Measurements from ENCODE around the gene ZNF778. TPM values are rescaled to one million over a fixed set of nuclear protein-coding genes. Genes with fewer than 3 reads are reported as not detected.

ZNF778 gene
- total RNA-seq, 1 donor from 2014 or later: 35.5 TPM

- no peak for TF ChIP-seq CTCF (IDR thresholded peaks at IDR 0.05; ENCODE audit: unreplicated experiment)
- no peaks in the 10 kb centered on the region for H3K36me3 Mint-ChIP-seq (ENCODE audit: low read depth, unreplicated experiment)
- H3K9me3 Mint-ChIP-seq (ENCODE audit: unreplicated experiment): no peaks in the 10 kb centered on the region
- peaks cover 14% of the 10 kb centered on the region for H3K27me3 Mint-ChIP-seq (ENCODE audit: unreplicated experiment)
- no peak overlapping the region for H3K27ac Mint-ChIP-seq (ENCODE audit: unreplicated experiment)
- no peak overlapping the region for H3K4me3 Mint-ChIP-seq (ENCODE audit: unreplicated experiment)
- no peak for DNase-seq (ENCODE audit: low spot score)
- H3K4me1 Mint-ChIP-seq (ENCODE audit: unreplicated experiment): no peaks in the 10 kb centered on the region
These were observed 23.8 kb upstream of the ZNF778 start for GRCh38 chr16:89193576-89194293.

- Mint-ChIP-seq H3K9me3 (ENCODE audit: unreplicated experiment) (no peaks in the 10 kb centered on the region), H3K27ac (ENCODE audit: unreplicated experiment) (no peak overlapping the region)
These were observed 22.9 kb upstream of the ZNF778 start for GRCh38 chr16:89194340-89195311.

GRCh38 chr16:89195521-89196171 lies 21.9 kb upstream of the ZNF778 start:
- no peak for TF ChIP-seq CTCF (IDR thresholded peaks at IDR 0.05; ENCODE audit: unreplicated experiment)
- Mint-ChIP-seq H3K4me1 (ENCODE audit: unreplicated experiment) (no peaks in the 10 kb centered on the region), H3K4me3 (ENCODE audit: unreplicated experiment) (no peak overlapping the region), H3K36me3 (ENCODE audit: low read depth, unreplicated experiment) (no peaks in the 10 kb centered on the region), H3K9me3 (ENCODE audit: unreplicated experiment) (no peaks in the 10 kb centered on the region), H3K27ac (ENCODE audit: unreplicated experiment) (no peak overlapping the region), H3K27me3 (ENCODE audit: unreplicated experiment) (peaks cover 5% of the 10 kb centered on the region)
- no peak for DNase-seq (ENCODE audit: low spot score)

More at GRCh38 chr16:89194340-89195311, 22.9 kb upstream of the ZNF778 start:
- DNase-seq (ENCODE audit: low spot score): no peak
- Mint-ChIP-seq H3K4me3 (ENCODE audit: unreplicated experiment) (no peak overlapping the region), H3K36me3 (ENCODE audit: low read depth, unreplicated experiment) (no peaks in the 10 kb centered on the region), H3K4me1 (ENCODE audit: unreplicated experiment) (no peaks in the 10 kb centered on the region), H3K27me3 (ENCODE audit: unreplicated experiment) (peaks cover 8% of the 10 kb centered on the region)
- no peak for TF ChIP-seq CTCF (IDR thresholded peaks at IDR 0.05; ENCODE audit: unreplicated experiment)

- TF ChIP-seq CTCF (IDR thresholded peaks at IDR 0.05; ENCODE audit: unreplicated experiment): no peak
These were observed 20.4 kb upstream of the ZNF778 start for GRCh38 chr16:89197033-89197632.

More at GRCh38 chr16:89197033-89197632, 20.4 kb upstream of the ZNF778 start:
- peaks cover 2% of the 10 kb centered on the region for H3K27me3 Mint-ChIP-seq (ENCODE audit: unreplicated experiment)
- no peak overlapping the region for H3K27ac Mint-ChIP-seq (ENCODE audit: unreplicated experiment)
- H3K4me3 Mint-ChIP-seq (ENCODE audit: unreplicated experiment): no peak overlapping the region
- no peak for DNase-seq (ENCODE audit: low spot score)
- H3K36me3 Mint-ChIP-seq (ENCODE audit: low read depth, unreplicated experiment): no peaks in the 10 kb centered on the region
- H3K4me1 Mint-ChIP-seq (ENCODE audit: unreplicated experiment): no peaks in the 10 kb centered on the region
- no peaks in the 10 kb centered on the region for H3K9me3 Mint-ChIP-seq (ENCODE audit: unreplicated experiment)
